ENCODE data around the gene MRPL45. TPM values are rescaled to one million over a fixed set of nuclear protein-coding genes. Genes with fewer than 3 reads are reported as not detected.

The MRPL45 gene
- total and polyA plus RNA-seq, 2 of the 13 experiments (the other 11 are each of a cell fraction or from before 2014, with no cell fraction given): 89.5 to 157 TPM

- TF ChIP-seq PAWR (CRISPR knock-in tag; IDR thresholded peaks at IDR 0.05; ENCODE audit: borderline replicate concordance) (no peak), SMAD1 (CRISPR knock-in tag; IDR thresholded peaks at IDR 0.05; ENCODE audit: borderline replicate concordance, low read depth) (peak; percentile 70; the same call in 1 of the 2 replicates), CEBPG (CRISPR knock-in tag; IDR thresholded peaks at IDR 0.05) (peak; percentile 31; the same call in 1 of the 2 replicates), ZNF331 (CRISPR knock-in tag; IDR thresholded peaks at IDR 0.05) (peak; percentile 95), SRSF4 (IDR thresholded peaks at IDR 0.05; ENCODE audit: low read depth, low read length, poor library complexity, severe bottlenecking) (no peak), RBM39 (IDR thresholded peaks at IDR 0.05; ENCODE audit: low read depth, low read length, poor library complexity, severe bottlenecking) (peak; percentile 76), SOX6 (IDR thresholded peaks at IDR 0.05) (no peak), SOX6 (CRISPR knock-in tag; IDR thresholded peaks at IDR 0.05) (peak; percentile 59)
- TF ChIP-seq, protein P1, sequence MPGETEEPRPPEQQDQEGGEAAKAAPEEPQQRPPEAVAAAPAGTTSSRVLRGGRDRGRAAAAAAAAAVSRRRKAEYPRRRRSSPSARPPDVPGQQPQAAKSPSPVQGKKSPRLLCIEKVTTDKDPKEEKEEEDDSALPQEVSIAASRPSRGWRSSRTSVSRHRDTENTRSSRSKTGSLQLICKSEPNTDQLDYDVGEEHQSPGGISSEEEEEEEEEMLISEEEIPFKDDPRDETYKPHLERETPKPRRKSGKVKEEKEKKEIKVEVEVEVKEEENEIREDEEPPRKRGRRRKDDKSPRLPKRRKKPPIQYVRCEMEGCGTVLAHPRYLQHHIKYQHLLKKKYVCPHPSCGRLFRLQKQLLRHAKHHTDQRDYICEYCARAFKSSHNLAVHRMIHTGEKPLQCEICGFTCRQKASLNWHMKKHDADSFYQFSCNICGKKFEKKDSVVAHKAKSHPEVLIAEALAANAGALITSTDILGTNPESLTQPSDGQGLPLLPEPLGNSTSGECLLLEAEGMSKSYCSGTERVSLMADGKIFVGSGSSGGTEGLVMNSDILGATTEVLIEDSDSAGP (CRISPR knock-in tag; IDR thresholded peaks at IDR 0.05; ENCODE audit: borderline replicate concordance): peak; percentile 71
- TF ChIP-seq, protein P2, sequence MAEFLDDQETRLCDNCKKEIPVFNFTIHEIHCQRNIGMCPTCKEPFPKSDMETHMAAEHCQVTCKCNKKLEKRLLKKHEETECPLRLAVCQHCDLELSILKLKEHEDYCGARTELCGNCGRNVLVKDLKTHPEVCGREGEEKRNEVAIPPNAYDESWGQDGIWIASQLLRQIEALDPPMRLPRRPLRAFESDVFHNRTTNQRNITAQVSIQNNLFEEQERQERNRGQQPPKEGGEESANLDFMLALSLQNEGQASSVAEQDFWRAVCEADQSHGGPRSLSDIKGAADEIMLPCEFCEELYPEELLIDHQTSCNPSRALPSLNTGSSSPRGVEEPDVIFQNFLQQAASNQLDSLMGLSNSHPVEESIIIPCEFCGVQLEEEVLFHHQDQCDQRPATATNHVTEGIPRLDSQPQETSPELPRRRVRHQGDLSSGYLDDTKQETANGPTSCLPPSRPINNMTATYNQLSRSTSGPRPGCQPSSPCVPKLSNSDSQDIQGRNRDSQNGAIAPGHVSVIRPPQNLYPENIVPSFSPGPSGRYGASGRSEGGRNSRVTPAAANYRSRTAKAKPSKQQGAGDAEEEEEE (CRISPR knock-in tag; IDR thresholded peaks at IDR 0.05; ENCODE audit: borderline replicate concordance): no peak
- TF ChIP-seq, protein P3, sequence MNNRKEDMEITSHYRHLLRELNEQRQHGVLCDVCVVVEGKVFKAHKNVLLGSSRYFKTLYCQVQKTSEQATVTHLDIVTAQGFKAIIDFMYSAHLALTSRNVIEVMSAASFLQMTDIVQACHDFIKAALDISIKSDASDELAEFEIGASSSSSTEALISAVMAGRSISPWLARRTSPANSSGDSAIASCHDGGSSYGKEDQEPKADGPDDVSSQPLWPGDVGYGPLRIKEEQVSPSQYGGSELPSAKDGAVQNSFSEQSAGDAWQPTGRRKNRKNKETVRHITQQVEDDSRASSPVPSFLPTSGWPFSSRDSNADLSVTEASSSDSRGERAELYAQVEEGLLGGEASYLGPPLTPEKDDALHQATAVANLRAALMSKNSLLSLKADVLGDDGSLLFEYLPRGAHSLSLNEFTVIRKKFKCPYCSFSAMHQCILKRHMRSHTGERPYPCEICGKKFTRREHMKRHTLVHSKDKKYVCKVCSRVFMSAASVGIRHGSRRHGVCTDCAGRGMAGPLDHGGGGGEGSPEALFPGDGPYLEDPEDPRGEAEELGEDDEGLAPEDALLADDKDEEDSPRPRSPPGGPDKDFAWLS (CRISPR knock-in tag; IDR thresholded peaks at IDR 0.05; ENCODE audit: borderline replicate concordance): no peak
- TF ChIP-seq, protein P4, sequence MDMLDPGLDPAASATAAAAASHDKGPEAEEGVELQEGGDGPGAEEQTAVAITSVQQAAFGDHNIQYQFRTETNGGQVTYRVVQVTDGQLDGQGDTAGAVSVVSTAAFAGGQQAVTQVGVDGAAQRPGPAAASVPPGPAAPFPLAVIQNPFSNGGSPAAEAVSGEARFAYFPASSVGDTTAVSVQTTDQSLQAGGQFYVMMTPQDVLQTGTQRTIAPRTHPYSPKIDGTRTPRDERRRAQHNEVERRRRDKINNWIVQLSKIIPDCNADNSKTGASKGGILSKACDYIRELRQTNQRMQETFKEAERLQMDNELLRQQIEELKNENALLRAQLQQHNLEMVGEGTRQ (IDR thresholded peaks at IDR 0.05; ENCODE audit: low read depth, low read length): no peak
- TF ChIP-seq, protein P4 (CRISPR knock-in tag; IDR thresholded peaks at IDR 0.05; ENCODE audit: borderline replicate concordance): no peak; the same call in 1 of the 2 replicates
- TF ChIP-seq, protein P5, sequence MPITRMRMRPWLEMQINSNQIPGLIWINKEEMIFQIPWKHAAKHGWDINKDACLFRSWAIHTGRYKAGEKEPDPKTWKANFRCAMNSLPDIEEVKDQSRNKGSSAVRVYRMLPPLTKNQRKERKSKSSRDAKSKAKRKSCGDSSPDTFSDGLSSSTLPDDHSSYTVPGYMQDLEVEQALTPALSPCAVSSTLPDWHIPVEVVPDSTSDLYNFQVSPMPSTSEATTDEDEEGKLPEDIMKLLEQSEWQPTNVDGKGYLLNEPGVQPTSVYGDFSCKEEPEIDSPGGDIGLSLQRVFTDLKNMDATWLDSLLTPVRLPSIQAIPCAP (CRISPR knock-in tag; IDR thresholded peaks at IDR 0.05; ENCODE audit: low read depth): 0 out of 2 replicates have a peak, but pooled peaks have one; percentile 70
- TF ChIP-seq, protein P6, sequence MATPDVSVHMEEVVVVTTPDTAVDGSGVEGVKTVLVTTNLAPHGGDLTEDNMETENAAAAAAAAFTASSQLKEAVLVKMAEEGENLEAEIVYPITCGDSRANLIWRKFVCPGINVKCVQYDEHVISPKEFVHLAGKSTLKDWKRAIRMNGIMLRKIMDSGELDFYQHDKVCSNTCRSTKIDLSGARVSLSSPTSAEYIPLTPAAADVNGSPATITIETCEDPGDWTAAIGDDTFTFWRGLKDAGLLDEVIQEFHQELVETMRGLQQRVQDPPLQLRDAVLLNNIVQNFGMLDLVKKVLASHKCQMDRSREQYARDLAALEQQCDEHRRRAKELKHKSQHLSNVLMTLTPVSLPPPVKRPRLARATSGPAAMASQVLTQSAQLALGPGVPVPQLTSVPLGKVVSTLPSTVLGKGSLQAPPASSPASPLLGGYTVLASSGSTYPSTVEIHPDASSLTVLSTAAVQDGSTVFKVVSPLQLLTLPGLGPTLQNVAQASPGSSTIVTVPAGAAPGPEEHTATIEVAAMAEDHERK (CRISPR knock-in tag; IDR thresholded peaks at IDR 0.05; ENCODE audit: low read depth): peak; percentile 86
- TF ChIP-seq, protein P7, sequence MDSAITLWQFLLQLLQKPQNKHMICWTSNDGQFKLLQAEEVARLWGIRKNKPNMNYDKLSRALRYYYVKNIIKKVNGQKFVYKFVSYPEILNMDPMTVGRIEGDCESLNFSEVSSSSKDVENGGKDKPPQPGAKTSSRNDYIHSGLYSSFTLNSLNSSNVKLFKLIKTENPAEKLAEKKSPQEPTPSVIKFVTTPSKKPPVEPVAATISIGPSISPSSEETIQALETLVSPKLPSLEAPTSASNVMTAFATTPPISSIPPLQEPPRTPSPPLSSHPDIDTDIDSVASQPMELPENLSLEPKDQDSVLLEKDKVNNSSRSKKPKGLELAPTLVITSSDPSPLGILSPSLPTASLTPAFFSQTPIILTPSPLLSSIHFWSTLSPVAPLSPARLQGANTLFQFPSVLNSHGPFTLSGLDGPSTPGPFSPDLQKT (CRISPR knock-in tag; IDR thresholded peaks at IDR 0.05; ENCODE audit: borderline replicate concordance): 0 out of 2 replicates have a peak, but pooled peaks have one; percentile 68
Measured at GRCh38 chr17:38351412-38352222, 54.6 kb downstream of the MRPL45 start, which contains the start of gene SOCS7 (continued).
